Measurements from ENCODE around the gene CTCFL.
"Not testable (repeated sequence)": the region's sequence is repeated elsewhere in the genome, so short reads cannot be mapped to it uniquely, and the experiment has no call there.

CTCFL gene

DNA sequence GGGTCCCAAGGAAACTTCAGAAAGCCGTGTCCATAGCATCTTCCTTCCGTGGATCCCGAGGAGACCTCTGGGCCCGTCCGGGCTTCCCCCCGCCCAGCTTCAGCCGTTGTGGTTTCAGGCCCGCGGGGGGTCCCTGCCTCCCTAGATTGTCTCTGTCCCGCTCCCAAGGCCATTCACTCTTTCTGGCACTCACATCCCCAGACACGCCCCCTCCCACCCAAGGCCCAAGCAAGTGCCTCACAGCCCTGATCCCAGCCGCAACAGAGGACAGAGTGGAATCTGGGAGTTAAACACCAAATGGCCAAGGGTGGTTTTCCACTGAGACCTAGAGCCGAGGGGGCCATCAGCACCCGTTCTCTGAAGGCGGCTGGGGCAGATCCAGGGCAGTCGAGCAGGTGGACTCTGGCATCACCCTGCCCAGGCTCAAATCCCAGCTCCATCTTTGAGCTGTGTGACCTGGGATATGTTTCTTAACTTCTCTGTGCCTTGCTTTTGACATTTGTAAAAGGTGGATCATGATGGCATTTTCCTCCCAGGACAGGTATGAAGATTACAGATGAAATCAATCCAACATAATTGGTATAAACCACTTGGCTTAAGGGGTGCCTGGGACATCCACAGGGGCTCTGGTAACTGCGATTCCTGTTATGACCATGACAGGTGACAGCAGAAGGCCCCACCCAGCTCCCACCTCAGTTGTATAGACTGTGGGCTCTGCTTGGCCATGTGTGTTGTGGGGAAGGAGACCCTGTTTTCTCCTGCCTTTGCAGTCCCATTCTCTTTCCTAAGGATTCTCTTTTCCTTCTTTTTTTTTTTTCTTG, 48.1 kb downstream of the CTCFL start:
- DNase-seq, result no peak

DNA sequence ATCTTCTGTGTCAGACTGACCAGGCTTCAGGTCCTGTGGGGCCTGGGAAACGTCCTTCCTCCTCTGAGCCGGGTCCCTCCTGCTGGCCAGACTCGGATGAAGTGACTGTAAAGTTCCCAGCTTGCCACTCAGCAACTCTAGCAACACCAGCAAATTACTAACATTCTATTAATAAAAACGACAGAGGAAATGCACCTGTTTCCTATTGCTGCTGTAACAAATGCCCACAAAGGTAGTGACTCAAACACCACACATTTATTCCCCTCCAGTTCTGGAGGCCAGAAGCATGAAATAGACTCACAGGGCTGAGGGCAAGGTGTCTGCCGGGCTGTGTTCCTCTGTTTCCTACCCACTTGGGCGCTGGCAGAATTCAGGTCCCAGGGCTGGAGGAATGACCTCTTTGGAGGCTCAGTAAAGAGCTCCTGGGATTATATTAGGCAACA, 48.8 kb downstream of the CTCFL start:
- DNase-seq, result no peak

GRCh38 chr20:57475388-57476083, 49.4 kb downstream of the CTCFL start:
- no peak for DNase-seq

- DNase-seq, result no peak
Observed at GRCh38 chr20:57474816-57475215, 50.1 kb downstream of the CTCFL start.

DNA sequence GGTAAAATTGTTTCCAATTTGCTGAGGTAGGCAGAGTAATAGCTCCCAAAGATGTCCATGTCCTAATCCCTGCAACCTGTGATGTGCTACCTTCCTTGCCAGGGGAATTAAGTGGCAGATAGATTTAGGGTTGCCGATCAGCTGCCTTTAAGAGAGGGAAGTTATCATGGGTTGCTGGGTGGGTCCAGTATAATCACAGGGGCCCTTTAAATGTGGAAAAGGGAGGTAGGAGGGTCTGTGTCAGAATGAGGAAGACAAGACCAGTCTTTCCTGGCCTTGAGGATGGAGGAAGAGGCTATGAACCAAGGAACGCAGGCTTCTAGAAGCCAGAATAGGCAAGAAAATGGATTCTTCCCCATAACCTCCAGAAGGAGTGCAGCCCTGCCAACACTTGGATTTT, 50.7 kb downstream of the CTCFL start:
- DNase-seq, result no peak

GRCh38 chr20:57473246-57474048, 51.5 kb downstream of the CTCFL start:
- no peak for DNase-seq

DNA sequence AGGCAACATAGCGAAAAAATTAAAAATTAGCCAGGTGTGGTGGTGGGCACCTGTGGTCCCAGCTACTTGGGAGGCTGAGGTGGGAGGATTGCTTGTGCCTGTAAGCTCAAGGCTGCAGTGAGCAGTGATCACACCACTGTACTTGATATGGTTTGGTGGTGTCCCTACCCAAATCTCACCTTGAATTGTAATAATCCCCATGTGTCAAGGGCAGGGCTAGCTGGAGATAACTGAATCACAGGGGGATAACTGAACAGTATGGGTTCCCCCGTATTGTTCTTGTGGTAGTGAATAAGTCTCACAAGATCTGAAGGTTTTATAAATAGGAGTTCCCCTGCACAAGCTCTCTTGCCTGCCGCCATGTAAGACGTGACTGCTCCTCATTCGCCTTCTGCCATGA, 52.5 kb downstream of the CTCFL start:
- not testable (repeated sequence) for DNase-seq

- DNase-seq, result no peak
Observed at GRCh38 chr20:57471496-57472372, 53.2 kb downstream of the CTCFL start.

DNA sequence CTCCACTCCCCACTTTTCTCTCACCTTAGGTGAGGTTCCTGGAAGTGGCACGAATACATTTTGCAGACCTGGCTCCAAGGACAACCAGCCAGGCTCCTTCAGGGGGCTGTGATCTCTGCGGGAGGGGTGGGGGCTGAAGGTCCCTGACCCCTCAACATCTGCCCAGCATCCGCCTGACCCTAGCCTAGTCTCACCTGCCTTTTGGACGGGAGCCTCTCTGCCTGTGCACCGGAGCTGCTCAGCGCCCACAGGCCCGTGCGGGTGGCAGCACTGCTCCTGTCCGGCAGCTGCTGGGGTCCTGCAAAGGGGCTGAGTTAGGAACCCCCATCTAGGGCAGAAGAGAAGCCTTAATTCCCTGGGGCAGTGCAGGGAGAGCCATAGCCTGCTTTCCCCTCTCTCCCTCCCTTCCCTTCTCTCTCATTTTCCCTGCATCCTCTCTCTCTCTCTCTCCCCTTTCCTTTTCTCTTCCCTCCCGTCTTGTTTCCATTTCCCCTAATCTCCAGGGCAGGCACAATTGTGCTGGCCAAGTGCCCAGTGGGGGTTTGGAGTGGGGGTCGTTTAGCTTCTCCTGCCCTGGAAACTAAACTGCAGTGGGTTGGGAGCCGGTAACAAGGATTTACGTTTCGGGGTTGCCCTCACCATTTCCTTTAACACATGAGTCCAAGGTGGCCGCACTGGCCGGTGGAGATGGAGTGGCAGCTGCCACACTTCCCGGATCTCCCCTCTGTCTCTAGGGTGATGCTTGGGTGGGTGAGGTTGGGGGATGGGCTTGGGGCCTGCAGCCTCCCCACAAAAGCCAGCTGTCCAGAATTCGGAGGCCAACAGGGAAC, 54.1 kb downstream of the CTCFL start:
- no peak for DNase-seq

GRCh38 chr20:57470212-57470522, 54.8 kb downstream of the CTCFL start:
- DNase-seq, result no peak

GRCh38 chr20:57469418-57470211, 55.3 kb downstream of the CTCFL start:
- no peak for DNase-seq

DNA sequence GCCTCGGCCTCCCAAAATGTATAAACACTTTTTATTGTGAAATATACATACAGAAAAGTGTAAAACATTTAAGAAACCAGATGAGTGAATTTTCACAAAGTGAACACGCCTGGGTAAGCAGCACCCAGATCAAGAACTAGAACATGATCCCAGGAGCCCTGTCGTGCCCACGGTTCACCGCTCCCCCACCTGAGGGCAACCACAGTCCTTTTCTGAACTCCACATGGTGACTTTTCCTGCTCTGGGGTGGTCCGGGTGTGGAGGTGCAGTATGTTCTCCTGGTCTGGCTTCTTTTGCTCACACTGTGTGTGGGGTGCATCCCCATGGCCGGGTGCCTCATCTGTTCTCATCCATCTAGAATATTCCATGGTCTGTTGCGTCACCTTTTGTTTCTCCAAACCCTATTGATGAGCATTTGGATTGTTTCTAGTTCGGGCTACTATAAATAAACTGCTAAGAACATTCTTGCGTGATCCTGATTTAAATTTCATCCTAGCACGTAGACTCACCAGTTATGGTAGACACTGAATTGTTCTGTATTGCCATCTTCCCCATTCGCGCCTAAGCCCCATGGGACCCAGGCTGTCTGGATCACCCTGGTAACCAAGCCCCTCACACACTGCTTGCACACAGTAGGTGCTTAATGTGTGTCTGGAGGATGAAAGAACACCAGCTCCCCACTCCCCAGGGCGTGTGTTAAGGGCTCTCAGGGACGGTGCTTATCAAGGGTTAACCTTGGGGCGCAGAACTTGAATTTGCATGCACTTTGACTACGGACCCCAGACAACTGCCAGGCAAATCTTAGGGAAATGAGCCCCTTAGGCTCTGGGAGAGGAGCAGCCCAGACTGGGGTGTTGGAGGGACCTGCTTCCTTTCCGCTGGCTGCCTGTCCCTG, 56.2 kb downstream of the CTCFL start:
- DNase-seq, result no peak

GRCh38 chr20:57467742-57468141, 57.2 kb downstream of the CTCFL start:
- no peak for DNase-seq

GRCh38 chr20:57465943-57466342, 59.0 kb downstream of the CTCFL start:
- DNase-seq, result no peak

- DNase-seq, result no peak
Observed at GRCh38 chr20:57465486-57465885, 59.5 kb downstream of the CTCFL start.

GRCh38 chr20:57464642-57465211, 60.2 kb downstream of the CTCFL start:
- DNase-seq, result no peak

DNA sequence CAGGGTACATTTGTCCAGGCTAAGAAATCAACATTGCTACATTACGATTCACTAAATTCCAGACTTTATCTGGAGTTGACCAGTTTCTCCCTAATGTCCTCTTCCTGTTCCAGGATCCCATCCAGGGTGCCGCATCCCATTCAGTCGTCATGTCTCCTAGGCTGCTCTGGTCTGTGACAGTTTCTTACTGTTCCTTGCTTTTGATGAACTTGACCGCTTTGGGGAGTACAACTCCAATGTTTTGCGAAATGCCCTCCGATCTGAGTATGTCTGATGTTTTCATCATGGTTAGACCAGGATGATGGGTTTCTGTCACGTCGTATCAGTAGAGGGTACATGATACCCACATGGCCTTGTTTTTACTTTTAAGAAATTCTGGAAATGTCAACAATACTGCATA, 62.2 kb downstream of the CTCFL start:
- no peak for DNase-seq

- DNase-seq, result no peak
Observed at GRCh38 chr20:57461726-57462125, 63.2 kb downstream of the CTCFL start.

- DNase-seq, result no peak
Observed at GRCh38 chr20:57460781-57461465, 64.0 kb downstream of the CTCFL start.

Measured in activated CD4-positive, alpha-beta T cell treated with anti-CD3 and anti-CD28 coated beads, Interleukin-2, amount 50 U/mL, for 16 hours (primary cell).